ENCODE measurements around the gene PLEKHN1.

The PLEKHN1 gene

GRCh38 chr1:931380-932172, 34.7 kb upstream of the PLEKHN1 start:
- ChIA-PET CTCF (interaction anchor here (1.3 kb wide), 2 partner anchors 19 to 27 kb away, joined by 3 to 4 read pairs; no protein-coding TSS in a partner anchor), POLR2A (interaction anchor here (1.0 to 6.4 kb wide), 4 partner anchors 9 to 26 kb away, joined by 3 to 57 read pairs (median 4); no protein-coding TSS in a partner anchor)
- peak; percentile 16; the same call in 1 of the 2 replicates for TF ChIP-seq CTBP1 (IDR thresholded peaks at IDR 0.05; ENCODE audit: borderline replicate concordance)
- TF ChIP-seq TARDBP (IDR thresholded peaks at IDR 0.05), result no peak
- DNase-seq (ENCODE audit: extremely low spot score), result no peak

- ChIA-PET CTCF (interaction anchor here (1.3 kb wide), 1 partner anchor 20 kb away, joined by 3 read pairs; no protein-coding TSS in a partner anchor), POLR2A (interaction anchor here (6.4 kb wide), 1 partner anchor 9 kb away, joined by 57 read pairs; no protein-coding TSS in a partner anchor)
- TF ChIP-seq SP1 (IDR thresholded peaks at IDR 0.05) (no peak), ZNF384 (IDR thresholded peaks at IDR 0.05) (no peak), TARDBP (IDR thresholded peaks at IDR 0.05) (no peak), NFRKB (IDR thresholded peaks at IDR 0.05) (no peak), PKNOX1 (IDR thresholded peaks at IDR 0.05) (no peak), FOXM1 (IDR thresholded peaks at IDR 0.05; ENCODE audit: borderline replicate concordance) (no peak), FOXK2 (IDR thresholded peaks at IDR 0.05) (no peak), FOXA1 (IDR thresholded peaks at IDR 0.05) (no peak), L3MBTL2 (conservative IDR thresholded peaks at IDR 0.05) (no peak), SUZ12 (IDR thresholded peaks at IDR 0.05) (no peak), HDGF (IDR thresholded peaks at IDR 0.05; ENCODE audit: borderline replicate concordance) (no peak), ELF4 (IDR thresholded peaks at IDR 0.05) (no peak)
- no peak for DNase-seq (ENCODE audit: extremely low spot score)
These were observed 34.1 kb upstream of the PLEKHN1 start for GRCh38 chr1:932173-932510.

- no peak for DNase-seq (ENCODE audit: extremely low spot score)
- CTCF ChIA-PET, result no interaction called here
- TF ChIP-seq TARDBP (IDR thresholded peaks at IDR 0.05) (no peak), NFRKB (IDR thresholded peaks at IDR 0.05) (no peak), FOXM1 (IDR thresholded peaks at IDR 0.05; ENCODE audit: borderline replicate concordance) (no peak)
- POLR2A ChIA-PET, result interaction anchor here (0.9 to 6.4 kb wide), 5 partner anchors 8 to 34 kb away, joined by 3 to 57 read pairs (median 3); no protein-coding TSS in a partner anchor
These were observed 33.3 kb upstream of the PLEKHN1 start for GRCh38 chr1:932776-933602.

- ChIA-PET POLR2A (interaction anchor here (0.9 to 6.4 kb wide), 5 partner anchors 7 to 34 kb away, joined by 3 to 57 read pairs (median 3); no protein-coding TSS in a partner anchor), CTCF (no interaction called here)
- no peak for TF ChIP-seq ZNF384 (IDR thresholded peaks at IDR 0.05)
- no peak for TF ChIP-seq NFRKB (IDR thresholded peaks at IDR 0.05)
- no peak for TF ChIP-seq FOXK2 (IDR thresholded peaks at IDR 0.05)
- TF ChIP-seq HDGF (IDR thresholded peaks at IDR 0.05; ENCODE audit: borderline replicate concordance), result no peak
- no peak for TF ChIP-seq TARDBP (IDR thresholded peaks at IDR 0.05)
- TF ChIP-seq PKNOX1 (IDR thresholded peaks at IDR 0.05), result no peak
- TF ChIP-seq LEF1 (IDR thresholded peaks at IDR 0.05; ENCODE audit: borderline replicate concordance), result no peak
- no peak for TF ChIP-seq BHLHE40 (IDR thresholded peaks at IDR 0.05; ENCODE audit: borderline replicate concordance)
- TF ChIP-seq FOXM1 (IDR thresholded peaks at IDR 0.05; ENCODE audit: borderline replicate concordance), result no peak
- TF ChIP-seq ARNT (IDR thresholded peaks at IDR 0.05), result no peak
- TF ChIP-seq CTBP1 (IDR thresholded peaks at IDR 0.05; ENCODE audit: borderline replicate concordance), result no peak
- no peak for TF ChIP-seq ELF4 (IDR thresholded peaks at IDR 0.05)
- TF ChIP-seq FOXA1 (IDR thresholded peaks at IDR 0.05), result no peak
- DNase-seq (ENCODE audit: extremely low spot score), result no peak
These were observed 32.7 kb upstream of the PLEKHN1 start for GRCh38 chr1:933603-933940.

- ChIA-PET POLR2A (no interaction called here), CTCF (no interaction called here)
- TF ChIP-seq ARNT (IDR thresholded peaks at IDR 0.05) (no peak), FOXK2 (IDR thresholded peaks at IDR 0.05) (no peak), ELF4 (IDR thresholded peaks at IDR 0.05) (no peak), BHLHE40 (IDR thresholded peaks at IDR 0.05; ENCODE audit: borderline replicate concordance) (no peak), L3MBTL2 (conservative IDR thresholded peaks at IDR 0.05) (peak; percentile 13; the same call in 1 of the 2 replicates), TARDBP (IDR thresholded peaks at IDR 0.05) (peak; percentile 75), FOXM1 (IDR thresholded peaks at IDR 0.05; ENCODE audit: borderline replicate concordance) (0 out of 2 replicates have a peak, but pooled peaks have one; percentile 43)
- no peak for DNase-seq (ENCODE audit: extremely low spot score)
These were observed 31.1 kb upstream of the PLEKHN1 start for GRCh38 chr1:934991-935750.

- ChIA-PET CTCF (no interaction called here), POLR2A (no interaction called here)
- DNase-seq (ENCODE audit: extremely low spot score), result peak; percentile 80
- TF ChIP-seq ARNT (IDR thresholded peaks at IDR 0.05) (0 out of 2 replicates have a peak, but pooled peaks have one; percentile 37), FOXK2 (IDR thresholded peaks at IDR 0.05) (no peak), CTBP1 (IDR thresholded peaks at IDR 0.05; ENCODE audit: borderline replicate concordance) (peak; percentile 79)
These were observed 30.5 kb upstream of the PLEKHN1 start for GRCh38 chr1:935751-936231.

All from HEK293T (cell line).